HG02970 (cell line): ENCODE data around the gene CACTIN.
"Not testable (repeated sequence)": the region's sequence is repeated elsewhere in the genome, so short reads cannot be mapped to it uniquely, and the experiment has no call there.

Source experiments
- ATAC-seq: cut with Tn5 transposase; IDR thresholded peaks from one replicate; pipeline ENCODE4 v1.9.1; 2021; ENCODE audit warnings: mild to moderate bottlenecking, moderate library complexity, moderate number of reproducible peaks; ENCODE audit not compliant: unreplicated experiment, low FRiP score

Gene CACTIN

GRCh38 chr19:3648037-3648905 lies 21.7 kb upstream of the CACTIN start:
- no peak for ATAC-seq

GRCh38 chr19:3647102-3647501 lies 20.5 kb upstream of the CACTIN start:
- ATAC-seq: not testable (repeated sequence)

- ATAC-seq: no peak
Observed at GRCh38 chr19:3646336-3647092, 19.9 kb upstream of the CACTIN start.

- ATAC-seq: no peak
Observed at GRCh38 chr19:3645726-3646125, 19.1 kb upstream of the CACTIN start.

GRCh38 chr19:3645067-3645396 lies 18.4 kb upstream of the CACTIN start:
- no peak for ATAC-seq

- no peak for ATAC-seq
Observed at GRCh38 chr19:3644351-3645066, 17.9 kb upstream of the CACTIN start.

GRCh38 chr19:3643674-3644313 lies 17.2 kb upstream of the CACTIN start:
- no peak for ATAC-seq

GRCh38 chr19:3642987-3643673 lies 16.5 kb upstream of the CACTIN start:
- ATAC-seq: no peak

- ATAC-seq: no peak
Observed at GRCh38 chr19:3642296-3642695, 15.7 kb upstream of the CACTIN start.

GRCh38 chr19:3641515-3642269 lies 15.1 kb upstream of the CACTIN start:
- ATAC-seq: no peak

GRCh38 chr19:3639479-3639878 lies 12.9 kb upstream of the CACTIN start:
- ATAC-seq: no peak

GRCh38 chr19:3638208-3639193 lies 11.9 kb upstream of the CACTIN start:
- no peak for ATAC-seq

- ATAC-seq: no peak
Observed at GRCh38 chr19:3637621-3638020, 11.0 kb upstream of the CACTIN start.

GRCh38 chr19:3636962-3637361 lies 10.4 kb upstream of the CACTIN start:
- ATAC-seq: no peak

- no peak for ATAC-seq
Observed at GRCh38 chr19:3636506-3636905, 9.9 kb upstream of the CACTIN start.

GRCh38 chr19:3634496-3635045 lies 8.0 kb upstream of the CACTIN start:
- ATAC-seq: no peak

GRCh38 chr19:3633559-3633988 lies 7.0 kb upstream of the CACTIN start:
- ATAC-seq: no peak
